SK-MEL-5 (cell line): Measurements from ENCODE around the gene ZNF276. TPM values are rescaled to one million over a fixed set of nuclear protein-coding genes. Genes with fewer than 3 reads are reported as not detected.

ENCODE experiments used
- DNase-seq: peaks from one replicate; pipeline ENCODE4 v3.0.0-alpha.2; 2016; ENCODE audit warnings: low read depth, low spot score
- in situ Hi-C: cut with HindIII; loops from 2 replicates; pipeline ENCODE4 v1.10.0; 2016; ENCODE audit warnings: low sequenced_read_pairs, high pct_unique_total_duplicates, low pct_unique_long_range_greater_than_20kb
- total RNA-seq: library from RNA; depleted of rRNA; stranded (reverse); fragments of >200 nt; shearing (Covaris generic); gene quantifications from 2 replicates; pipeline ENCODE4 v1.2.3, GENCODE V29; 2014

ZNF276 gene
- total RNA-seq, 1 experiment from 2014 or later, result 10.3 TPM

DNA sequence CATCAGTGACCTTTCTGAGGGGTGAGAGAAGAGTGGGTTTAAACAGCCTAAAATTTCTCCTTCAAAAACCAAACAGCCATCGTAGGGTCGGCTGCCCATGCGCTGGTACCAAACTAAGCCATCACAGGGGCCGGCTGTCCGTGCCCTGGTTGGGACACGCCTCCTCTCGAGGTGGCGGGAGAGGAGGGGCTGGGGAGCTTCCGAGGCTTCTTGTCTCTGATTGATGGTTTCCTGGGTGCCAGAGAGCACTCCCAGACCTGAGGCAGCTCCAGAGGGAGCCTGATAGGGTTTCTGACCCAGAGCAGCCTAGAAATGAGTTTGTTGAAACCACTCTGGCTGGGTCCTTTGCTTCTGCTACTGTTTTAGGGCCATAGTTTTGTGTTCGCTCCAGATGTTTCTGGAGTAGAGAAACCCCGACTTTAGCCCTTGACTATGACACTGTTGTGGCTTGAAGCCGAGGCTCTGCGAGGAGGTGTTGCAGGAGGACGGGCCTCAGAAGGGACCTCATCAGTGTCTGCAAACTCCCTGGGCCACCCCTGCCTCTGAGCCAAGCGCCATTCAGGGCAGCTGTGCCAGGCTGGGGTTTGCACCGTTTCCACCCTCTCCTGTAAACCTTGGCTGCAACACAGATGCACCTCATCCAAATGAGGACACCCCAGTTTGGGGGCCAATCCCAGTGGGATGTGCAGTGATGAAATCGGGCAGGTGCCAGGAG is 6.2 kb downstream of the ZNF276 start:
- in situ Hi-C loops, result no loop called here
- no peak for DNase-seq

DNA sequence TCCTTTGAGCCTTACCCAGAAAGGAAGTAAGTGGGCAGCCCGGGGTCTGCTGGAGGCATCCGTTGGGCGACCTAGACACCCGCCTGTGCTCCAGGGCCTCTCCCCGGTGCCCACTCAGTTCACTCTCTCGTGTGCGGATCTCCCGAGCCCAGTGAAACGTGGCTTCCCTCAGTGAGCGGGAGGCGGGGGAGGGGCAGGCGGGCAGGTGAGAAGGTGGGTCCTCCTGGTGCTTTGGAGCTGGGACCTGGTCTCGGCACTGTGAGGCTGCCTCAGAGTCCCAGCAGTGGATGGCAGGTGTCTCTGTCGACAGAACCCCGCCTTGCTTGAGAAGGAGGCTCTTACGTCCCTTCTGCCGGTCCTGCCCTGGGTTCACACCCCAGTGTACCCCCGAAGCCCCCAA is 8.0 kb downstream of the ZNF276 start:
- in situ Hi-C loops, result no loop called here
- DNase-seq, result no peak

DNA sequence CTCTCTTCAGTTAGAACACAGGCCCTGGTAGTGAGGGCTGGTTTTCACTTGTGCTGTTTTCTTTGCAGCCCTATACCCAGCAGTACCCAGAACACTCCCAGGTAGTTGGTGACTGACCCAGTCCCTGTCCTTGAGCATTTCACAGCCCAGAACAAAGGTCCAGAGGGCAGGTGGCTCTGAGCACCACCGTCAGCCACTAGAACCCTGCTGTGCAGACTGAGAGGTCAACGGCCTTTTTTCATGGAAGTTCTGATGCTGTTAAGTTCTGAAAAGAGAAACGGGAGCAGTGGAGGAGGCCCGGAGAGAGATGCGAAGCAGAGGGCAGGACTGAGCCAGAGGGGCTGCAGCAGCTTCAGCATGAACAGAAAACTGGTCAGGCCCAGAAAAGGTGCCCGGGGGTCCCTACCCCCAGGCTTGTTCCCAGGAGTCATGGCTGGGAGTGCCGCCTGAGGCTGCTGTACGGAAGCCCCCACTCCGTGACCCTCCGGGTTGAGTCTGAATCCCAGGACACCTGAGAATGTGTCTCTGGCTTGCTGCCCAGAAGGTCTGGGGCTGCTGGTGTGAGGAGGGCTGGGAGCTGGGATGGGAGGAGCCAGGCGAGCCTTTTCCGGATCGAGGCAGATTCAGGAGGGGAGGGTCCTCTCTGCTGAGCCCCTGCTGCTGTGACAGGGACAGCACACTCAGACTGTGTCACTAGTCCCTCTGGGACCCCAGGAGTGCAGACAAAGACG is 8.7 kb downstream of the ZNF276 start:
- in situ Hi-C loops, result no loop called here
- no peak for DNase-seq

DNA sequence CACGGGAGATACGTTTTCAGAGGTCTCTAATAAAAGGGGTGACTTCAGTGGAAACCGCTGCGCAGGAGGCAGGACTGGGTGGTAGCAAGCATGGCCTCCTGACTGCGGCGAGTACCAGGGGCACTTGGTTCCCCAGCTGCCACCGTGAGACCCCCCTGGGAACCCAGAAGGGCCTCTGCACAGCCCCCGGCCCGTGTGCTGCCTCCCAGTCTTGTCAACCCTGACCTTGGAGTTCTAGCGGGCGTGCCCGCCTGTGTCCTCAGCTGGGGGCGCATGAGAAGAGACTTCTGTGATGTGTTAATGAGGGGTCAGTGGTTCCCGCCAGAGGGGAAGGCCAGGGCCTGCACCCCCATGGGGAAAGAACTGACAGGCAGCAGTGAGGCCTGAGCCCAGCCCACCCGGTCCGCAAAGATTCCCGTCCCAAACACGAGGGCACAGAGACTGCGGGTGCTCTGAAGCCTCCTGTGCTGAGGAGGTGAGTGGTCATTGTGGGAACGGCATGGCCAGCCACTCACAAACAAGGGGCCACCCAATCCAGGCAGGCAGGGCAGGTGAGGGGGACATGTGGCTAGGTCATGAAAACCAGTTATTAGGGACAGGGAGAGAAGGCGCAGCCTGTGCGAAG is 9.4 kb downstream of the ZNF276 start:
- in situ Hi-C loops, result no loop called here
- DNase-seq, result no peak

DNA sequence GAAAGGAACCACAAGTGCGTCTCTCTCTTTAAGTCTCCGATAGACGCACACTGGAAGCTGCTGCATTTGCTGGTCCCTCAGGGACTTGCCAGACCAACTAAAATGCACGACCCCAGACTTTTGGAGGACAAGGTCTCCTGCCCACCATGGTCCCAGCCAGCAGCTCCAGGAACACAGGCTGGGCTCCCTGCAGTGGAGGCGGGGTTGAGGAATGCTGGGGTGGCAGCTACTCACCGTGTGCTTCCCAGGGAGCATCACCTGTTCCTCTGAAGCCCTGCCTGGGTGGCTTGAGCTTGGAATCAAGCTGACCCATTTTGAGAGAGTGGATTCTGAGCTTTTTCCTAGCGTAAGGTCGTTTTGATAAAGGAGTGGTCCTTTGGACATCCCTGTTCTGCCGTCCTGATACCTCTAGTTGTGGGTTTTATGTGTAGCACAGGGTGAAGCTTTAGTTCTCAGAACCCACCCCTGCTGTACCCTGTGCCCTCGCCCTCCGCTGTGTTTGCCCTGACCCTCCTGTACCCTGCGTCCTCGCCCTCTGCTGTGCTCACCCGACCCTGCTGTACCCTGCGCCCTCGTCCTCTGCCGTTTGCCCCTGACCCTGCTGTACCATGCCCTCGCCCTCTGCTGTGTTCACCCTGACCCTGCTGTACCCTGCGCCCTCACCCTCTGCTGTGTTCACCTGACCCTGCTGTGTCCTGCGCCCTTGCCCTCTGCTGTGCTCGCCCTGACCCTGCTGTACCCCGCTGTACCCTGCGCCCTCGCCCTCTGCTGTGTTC is 11.0 kb downstream of the ZNF276 start:
- in situ Hi-C loops, result no loop called here
- DNase-seq, result no peak

DNA sequence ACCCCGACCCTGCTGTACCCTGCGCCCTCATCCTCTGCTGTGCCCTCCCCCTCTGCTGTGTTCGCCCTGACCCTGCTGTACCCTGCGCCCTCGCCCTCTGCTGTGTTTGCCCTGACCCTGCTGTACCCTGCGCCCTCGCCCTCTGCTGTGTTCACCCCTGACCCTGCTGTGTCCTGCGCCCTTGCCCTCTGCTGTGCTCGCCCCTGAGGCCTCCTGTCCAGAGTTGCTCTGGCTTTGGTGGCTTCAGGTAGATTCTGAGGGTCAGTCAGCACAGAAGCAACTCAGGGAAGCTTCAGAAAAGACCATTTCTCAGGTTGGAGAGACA is 11.5 kb downstream of the ZNF276 start:
- DNase-seq, result no peak
- in situ Hi-C loops, result no loop called here

DNA sequence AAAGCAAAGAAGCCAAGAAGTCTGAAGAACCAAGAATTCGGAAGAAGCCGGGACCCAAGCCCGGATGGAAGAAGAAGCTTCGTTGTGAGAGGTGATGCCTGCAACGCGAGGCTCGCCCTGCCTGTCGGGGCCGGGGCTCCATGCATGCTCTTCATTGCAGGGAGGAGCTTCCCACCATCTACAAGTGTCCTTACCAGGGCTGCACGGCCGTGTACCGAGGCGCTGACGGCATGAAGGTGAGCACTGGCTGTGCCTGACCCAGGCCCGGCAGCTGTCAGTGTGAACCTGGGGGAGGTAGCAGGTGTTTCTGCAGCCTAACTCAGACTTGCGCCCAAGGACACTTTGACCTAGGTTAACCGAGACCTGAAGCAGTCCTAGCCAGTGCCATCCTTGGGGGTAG is 12.0 kb downstream of the ZNF276 start:
- DNase-seq, result no peak
- in situ Hi-C loops, result no loop called here

DNA sequence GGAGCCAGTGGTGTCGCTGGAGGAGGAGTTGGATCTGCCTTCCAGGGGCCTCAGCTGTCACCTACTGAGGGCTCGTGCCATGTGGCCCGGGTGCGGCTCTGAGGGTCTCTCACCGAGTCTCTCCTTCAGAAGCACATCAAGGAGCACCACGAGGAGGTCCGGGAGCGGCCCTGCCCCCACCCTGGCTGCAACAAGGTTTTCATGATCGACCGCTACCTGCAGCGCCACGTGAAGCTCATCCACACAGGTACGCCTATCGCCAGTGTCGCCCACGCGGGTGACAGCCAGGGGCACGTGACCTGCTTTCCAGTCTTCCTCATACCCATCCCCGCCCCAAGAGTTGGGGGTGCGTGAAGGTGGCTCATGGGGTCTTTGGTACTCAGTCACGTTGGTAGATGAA is 12.5 kb downstream of the ZNF276 start:
- in situ Hi-C loops, result no loop called here
- no peak for DNase-seq

DNA sequence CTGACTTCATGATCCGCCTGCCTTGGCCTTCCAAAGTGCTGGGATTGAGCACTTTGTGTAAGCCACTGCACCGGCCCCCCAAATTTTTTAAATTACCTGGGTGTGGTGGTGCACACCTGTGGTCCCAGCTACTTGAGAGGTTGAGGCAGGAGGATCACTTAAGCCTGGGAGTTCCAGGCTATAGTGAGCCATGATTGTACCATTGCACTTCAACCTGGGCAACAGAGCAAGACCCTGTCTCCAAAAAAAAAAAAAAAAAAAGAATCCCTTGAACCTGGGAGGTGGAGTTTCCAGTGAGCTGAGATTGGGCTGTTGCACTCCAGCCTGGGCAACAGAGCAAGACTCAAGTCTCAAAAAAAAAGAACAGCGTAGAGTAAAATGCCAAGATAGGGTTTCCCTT is 15.2 kb downstream of the ZNF276 start:
- in situ Hi-C loops, result no loop called here
- no peak for DNase-seq

DNA sequence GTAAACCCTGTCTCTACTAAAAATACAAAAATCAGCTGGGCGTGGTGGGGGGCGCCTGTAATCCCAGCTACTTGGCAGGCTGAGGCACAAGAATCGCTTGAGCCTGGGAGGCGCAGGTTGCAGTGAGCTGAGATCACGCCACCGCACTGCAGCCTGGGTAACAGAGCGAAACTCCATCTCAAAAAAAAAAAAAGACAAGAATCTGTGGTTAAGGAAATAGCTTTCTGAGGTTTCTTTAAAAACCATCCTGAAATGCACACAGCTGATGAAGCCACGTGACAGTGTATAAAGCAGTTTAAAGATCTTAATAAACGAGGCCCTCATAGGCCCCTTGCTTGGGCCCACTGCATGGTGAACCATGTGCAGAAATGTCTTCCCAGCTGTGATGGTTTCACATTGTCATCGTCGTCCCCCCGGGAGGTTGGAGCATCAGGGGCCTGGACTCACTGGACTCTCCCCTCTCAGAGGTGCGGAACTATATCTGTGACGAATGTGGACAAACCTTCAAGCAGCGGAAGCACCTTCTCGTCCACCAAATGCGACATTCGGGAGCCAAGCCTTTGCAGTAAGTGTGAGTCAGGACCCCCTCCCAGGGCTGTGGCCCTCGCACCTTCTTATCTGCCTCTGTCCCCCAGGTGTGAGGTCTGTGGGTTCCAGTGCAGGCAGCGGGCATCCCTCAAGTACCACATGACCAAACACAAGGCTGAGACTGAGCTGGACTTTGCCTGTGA is 16.2 kb downstream of the ZNF276 start:
- no peak for DNase-seq
- in situ Hi-C loops, result no loop called here

DNA sequence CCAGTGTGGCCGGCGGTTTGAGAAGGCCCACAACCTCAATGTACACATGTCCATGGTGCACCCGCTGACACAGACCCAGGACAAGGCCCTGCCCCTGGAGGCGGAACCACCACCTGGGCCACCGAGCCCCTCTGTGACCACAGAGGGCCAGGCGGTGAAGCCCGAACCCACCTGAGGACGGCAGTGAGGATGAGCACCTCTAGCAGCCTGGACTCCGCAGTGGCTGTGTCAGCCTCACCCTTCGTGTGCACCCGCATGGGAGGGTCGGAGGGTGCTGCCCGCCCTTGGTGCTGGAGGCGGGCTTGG is 16.7 kb downstream of the ZNF276 start:
- in situ Hi-C loops, result no loop called here
- no peak for DNase-seq

DNA sequence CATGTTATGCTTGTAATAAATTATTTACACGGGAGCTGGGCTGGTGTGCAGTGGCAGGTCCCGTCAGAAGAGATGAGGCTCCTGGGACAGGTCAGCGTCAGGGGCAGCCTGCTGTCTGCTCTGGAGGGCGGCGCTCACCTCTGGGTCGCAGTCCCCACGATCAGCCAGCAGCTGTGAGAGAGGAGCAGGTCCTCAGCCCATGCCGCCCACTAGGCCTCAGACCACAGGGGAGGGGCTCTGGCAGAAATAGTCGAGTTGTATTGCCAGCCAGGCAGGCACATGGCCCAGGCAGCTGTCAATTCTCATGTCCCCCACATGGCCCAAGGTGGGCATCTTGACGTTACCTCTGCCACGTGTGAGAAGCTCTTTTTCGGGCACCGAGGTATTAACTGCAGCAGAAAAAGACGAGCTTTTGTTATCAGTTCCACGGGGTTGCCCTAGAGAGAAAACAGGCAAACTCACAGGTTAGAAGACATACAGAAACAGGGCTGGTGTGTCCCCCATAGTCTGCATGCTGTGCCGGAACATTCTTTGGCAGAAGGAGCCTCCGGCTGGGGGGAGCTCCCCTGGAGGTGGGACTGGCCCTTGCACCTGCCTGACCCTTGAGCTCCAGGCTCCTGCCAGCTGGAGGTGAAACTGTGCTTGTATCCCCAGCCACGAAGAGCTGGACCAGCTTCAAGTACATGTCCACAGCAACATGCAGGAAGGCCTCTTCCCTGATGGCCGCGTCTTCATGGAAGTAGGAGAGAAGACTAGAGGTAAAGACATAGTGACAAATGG is 17.4 kb downstream of the ZNF276 start:
- in situ Hi-C loops, result no loop called here
- DNase-seq, result no peak

DNA sequence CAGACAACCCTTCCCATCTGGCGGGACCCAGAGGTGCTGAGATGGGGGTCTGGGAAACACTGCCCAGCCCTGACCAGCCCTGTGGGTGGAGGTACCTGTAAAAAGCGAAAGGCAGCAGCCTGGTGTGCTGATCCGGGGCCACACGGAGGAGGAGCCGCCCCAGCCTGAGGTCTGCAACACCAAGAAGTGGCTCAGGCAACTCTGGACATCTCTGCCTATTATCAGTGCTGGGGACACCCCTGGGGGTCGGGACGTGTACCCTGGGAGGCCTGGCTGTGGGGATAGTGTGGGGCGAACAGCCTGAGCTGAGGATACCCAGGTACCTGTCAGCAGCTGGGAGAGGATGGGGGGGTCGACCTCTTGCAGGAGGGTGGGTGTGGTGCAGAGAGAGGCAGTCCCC is 18.0 kb downstream of the ZNF276 start:
- no peak for DNase-seq
- in situ Hi-C loops, result no loop called here

DNA sequence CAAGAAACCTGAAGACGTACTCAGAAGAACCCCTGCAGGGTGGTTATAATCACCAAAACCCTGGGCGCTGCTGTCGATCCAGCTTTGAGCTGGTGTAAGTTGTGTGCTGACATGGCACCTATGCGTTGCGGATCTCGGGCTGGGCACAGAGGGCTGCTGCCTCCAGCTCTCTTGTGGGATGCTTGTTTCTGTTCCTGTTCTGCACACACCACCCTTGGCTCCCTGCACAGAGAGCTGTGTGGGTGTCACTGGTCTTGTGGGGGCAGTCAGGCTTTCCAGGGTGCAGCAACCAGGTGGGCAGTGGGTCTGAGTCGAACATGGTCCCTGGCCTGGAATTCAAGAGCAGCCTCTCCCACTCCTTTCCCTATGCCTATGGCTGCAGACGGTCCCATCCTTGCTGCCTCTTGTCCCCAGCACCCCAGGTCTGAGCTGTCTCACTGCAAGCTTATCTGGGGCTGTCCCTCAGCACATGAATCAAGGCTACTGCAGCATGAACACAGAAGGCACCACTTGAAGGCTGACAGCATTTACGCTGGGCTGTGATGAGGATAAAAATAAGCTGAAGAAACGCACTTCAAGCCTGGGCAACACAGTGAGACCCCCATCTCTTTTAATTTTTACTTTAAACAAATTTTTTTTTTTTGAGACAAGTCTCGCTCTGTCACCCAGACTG is 20.1 kb downstream of the ZNF276 start:
- DNase-seq, result no peak
- in situ Hi-C loops, result no loop called here

DNA sequence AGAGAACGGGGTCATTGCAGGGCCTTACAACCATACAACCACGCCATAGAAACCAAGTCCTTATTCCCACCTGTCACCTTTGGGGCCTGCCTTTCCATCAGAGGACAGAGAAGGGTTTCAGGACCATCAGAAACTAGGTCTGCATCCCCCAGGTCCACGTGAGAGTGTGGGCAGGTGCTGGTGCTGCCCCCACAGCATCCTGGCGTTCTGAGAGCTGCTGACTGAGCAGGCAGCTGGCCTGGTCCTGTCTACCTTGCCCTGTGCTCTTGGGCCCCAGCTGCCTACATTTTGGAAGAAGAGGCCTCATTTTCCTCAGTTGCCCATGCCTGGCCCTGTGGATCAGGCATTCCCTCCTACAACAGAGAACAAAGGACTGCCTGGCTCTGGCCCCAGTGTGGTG is 21.6 kb downstream of the ZNF276 start:
- DNase-seq, result no peak
- in situ Hi-C loops, result no loop called here

DNA sequence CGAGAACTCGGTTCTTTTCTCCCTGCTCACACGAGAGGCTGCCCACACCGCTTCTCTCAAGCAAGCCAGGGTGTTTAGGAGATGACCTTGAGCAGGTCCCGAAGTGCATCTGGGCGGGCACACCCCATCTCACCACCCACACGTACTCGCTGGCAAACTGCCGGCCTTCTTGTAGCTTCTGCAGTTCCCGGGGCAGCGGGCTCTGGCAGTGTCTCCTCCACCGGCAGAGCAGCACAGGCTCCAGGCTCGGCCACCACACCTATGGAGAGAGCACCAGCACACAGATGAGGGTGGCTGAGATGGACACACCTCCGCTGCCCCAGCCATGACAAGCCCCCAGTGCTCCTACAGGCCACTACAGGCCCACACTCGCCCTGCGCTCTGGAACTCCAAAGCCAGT is 23.5 kb downstream of the ZNF276 start:
- in situ Hi-C loops, result no loop called here
- DNase-seq, result no peak

DNA sequence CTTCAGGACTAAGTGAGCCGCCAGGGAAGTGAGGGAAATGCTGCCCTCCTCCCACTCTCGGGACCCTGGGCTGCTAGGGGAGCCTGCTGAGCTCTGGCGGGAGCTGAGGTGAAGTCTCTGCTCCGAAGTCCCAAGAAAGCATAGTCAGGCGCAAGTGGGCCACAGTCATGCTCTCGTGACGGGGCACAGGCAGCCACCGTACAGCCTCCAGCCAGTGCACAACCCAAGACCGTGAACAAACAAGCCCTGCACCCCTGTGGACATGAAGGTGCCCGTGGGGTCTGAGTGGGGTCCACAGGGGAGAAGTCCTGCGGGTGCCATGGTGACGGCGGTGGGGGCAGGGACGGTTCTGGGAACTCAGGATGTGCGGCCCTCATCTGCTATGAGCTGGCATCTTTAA is 24.7 kb downstream of the ZNF276 start:
- in situ Hi-C loops, result no loop called here
- DNase-seq, result no peak
